Natural killer cell (primary cell): ENCODE measurements around the gene SPAG7. TPM values are rescaled to one million over a fixed set of nuclear protein-coding genes. Genes with fewer than 3 reads are reported as not detected.

Experiments used
- ATAC-seq, 3 donors: fragments of 150-1000 bp in 2 of 3; fragments of 200-7000 bp in 1 of 3; cut with Tn5 transposase; 1 replicate in 1 of 3; 2 replicates in 2 of 3; pipeline ENCODE4 v1.10.0; 2021; ENCODE audit warnings: mild to moderate bottlenecking in 2 of 3, moderate library complexity in 2 of 3
- DNase-seq, 2 donors: peaks; one replicate each; pipeline versions ENCODE4 v3.0.0 to v3.0.0-alpha.2; 2013 to 2021; ENCODE audit warnings: mixed read lengths in 1 of 2
- H3K27ac ChIP-seq: one replicate; pipeline ENCODE4 v1.5.1; 2013; ENCODE audit warnings: mild to moderate bottlenecking, low read length
- H3K27me3 ChIP-seq: one replicate; pipeline ENCODE4 v1.6.1; 2013; ENCODE audit warnings: low read length; ENCODE audit not compliant: control insufficient read depth, insufficient read depth
- H3K36me3 ChIP-seq: one replicate; pipeline ENCODE4 v1.6.1; 2013; ENCODE audit warnings: low read length; ENCODE audit not compliant: control insufficient read depth, insufficient read depth
- H3K4me1 ChIP-seq: one replicate; pipeline ENCODE4 v1.6.1; 2013; ENCODE audit warnings: low read length; ENCODE audit not compliant: control insufficient read depth, insufficient read depth
- H3K4me3 ChIP-seq: one replicate; pipeline ENCODE4 v1.5.1; 2013; ENCODE audit warnings: low read length
- H3K9me3 ChIP-seq: one replicate; pipeline ENCODE4 v1.6.1; 2013; ENCODE audit warnings: low read length; ENCODE audit not compliant: control insufficient read depth, insufficient read depth
- H3K27ac Mint-ChIP-seq, 2 donors: one replicate each; pipeline ENCODE4 v1.8.0; 2022; ENCODE audit warnings: mild to moderate bottlenecking in 2 of 2, mixed read lengths in 2 of 2, moderate library complexity in 1 of 2
- H3K27me3 Mint-ChIP-seq, 2 donors: one replicate each; pipeline ENCODE4 v1.8.0; 2022; ENCODE audit warnings: low read depth in 2 of 2, mixed read lengths in 2 of 2
- H3K36me3 Mint-ChIP-seq: one replicate; pipeline ENCODE4 v1.8.0; 2022; ENCODE audit warnings: mixed read lengths
- H3K4me1 Mint-ChIP-seq, 2 donors: one replicate each; pipeline ENCODE4 v1.8.0; 2022; ENCODE audit warnings: mixed read lengths in 2 of 2
- H3K4me3 Mint-ChIP-seq: one replicate; pipeline ENCODE4 v1.8.0; 2022; ENCODE audit warnings: mild to moderate bottlenecking, moderate library complexity, mixed read lengths
- H3K9me3 Mint-ChIP-seq, 2 donors: one replicate each; pipeline ENCODE4 v1.8.0; 2022; ENCODE audit warnings: mixed read lengths in 2 of 2
- CTCF ChIP-seq: fragments of 200-600 bp; IDR thresholded peaks from one replicate; pipeline ENCODE4 v1.8.0; 2022; ENCODE audit warnings: antibody characterized with exemption
- WGBS: methylation state at CpG from one replicate; pipeline ENCODE4 v1.1.7; 2013; ENCODE audit warnings: missing lambda C conversion rate; ENCODE audit not compliant: insufficient coverage; 5-methylcytosine and 5-hydroxymethylcytosine counted together
- intact Hi-C: fragments of 100-400 bp; cut with micrococcal nuclease; formaldehyde crosslinking; loops from one replicate; pipeline ENCODE4 v1.14.2; 2022
- total RNA-seq, 4 donors: library from RNA; stranded (reverse); fragments of 120-200 nt in 1 of 4; gene quantifications; one replicate each; pipeline versions ENCODE4 v1.2.3 to v1.2.4, GENCODE V29; 2013 to 2022

Gene SPAG7
- total RNA-seq, 3 donors from 2014 or later (not counting 1 experiment from before 2014, with no cell fraction given), result 45.7 to 60.2 (median 59.6) TPM

- Histone ChIP-seq H3K4me3 (no peak overlapping the region), H3K27ac (no peak overlapping the region), H3K36me3 (peaks cover 16% of the 10 kb centered on the region), H3K9me3 (no peaks in the 10 kb centered on the region), H3K4me1 (peaks cover 6% of the 10 kb centered on the region), H3K27me3 (no peaks in the 10 kb centered on the region)
- intact Hi-C loops, result no loop called here
- 98% methylated on average over 8 of the region's 9 CpGs for WGBS
- ATAC-seq (no peak), DNase-seq (no peak)
- Mint-ChIP-seq H3K4me1 (peaks cover 4 to 9% of the 10 kb centered on the region in 2 donors), H3K27ac (no peak overlapping the region), H3K36me3 (no peaks in the 10 kb centered on the region), H3K4me3 (no peak overlapping the region), H3K9me3 (no peaks in the 10 kb centered on the region), H3K27me3 (no peaks in the 10 kb centered on the region)
- no peak for TF ChIP-seq CTCF
These were observed 7.2 kb downstream of the SPAG7 start for GRCh38 chr17:4960279-4960922.

- no peak overlapping the region for H3K4me3 Mint-ChIP-seq
- no peaks in the 10 kb centered on the region for H3K27me3 Mint-ChIP-seq
- TF ChIP-seq CTCF, result no peak
- Histone ChIP-seq H3K27me3 (no peaks in the 10 kb centered on the region), H3K4me3 (no peak overlapping the region), H3K36me3 (peaks cover 16% of the 10 kb centered on the region), H3K9me3 (no peaks in the 10 kb centered on the region), H3K4me1 (peaks cover 5% of the 10 kb centered on the region), H3K27ac (no peak overlapping the region)
- ATAC-seq (no peak), DNase-seq (no peak)
- H3K36me3 Mint-ChIP-seq, result no peaks in the 10 kb centered on the region
- WGBS, result 96% methylated on average over 17 of the region's 18 CpGs
- intact Hi-C loops, result no loop called here
- H3K27ac Mint-ChIP-seq, result no peak overlapping the region
- no peaks in the 10 kb centered on the region for H3K9me3 Mint-ChIP-seq
- H3K4me1 Mint-ChIP-seq, result peaks cover 0 to 6% of the 10 kb centered on the region in 2 donors
These were observed 8.2 kb downstream of the SPAG7 start for GRCh38 chr17:4959261-4959965.

DNA sequence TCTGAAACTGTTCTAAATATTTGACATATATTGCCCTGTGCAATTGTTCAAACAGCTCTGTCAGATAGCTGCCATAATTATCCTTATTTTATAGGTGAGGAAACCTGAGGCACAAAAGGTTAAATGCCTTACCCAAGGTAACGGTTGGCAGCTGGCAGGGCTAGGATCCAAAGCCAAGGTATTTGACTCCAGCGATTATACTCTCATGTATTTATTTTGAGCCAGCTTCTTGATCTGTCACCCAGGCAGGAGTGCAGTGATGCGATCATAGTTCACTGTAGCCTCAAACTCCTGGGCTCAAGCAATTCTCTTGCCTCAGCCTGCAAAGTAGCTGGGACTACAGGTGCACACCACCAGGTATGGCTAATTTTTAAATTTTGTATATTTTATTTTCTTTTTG lies 9.5 kb downstream of the SPAG7 start:
- Histone ChIP-seq H3K27me3 (no peaks in the 10 kb centered on the region), H3K4me1 (peaks cover 5% of the 10 kb centered on the region), H3K4me3 (no peak overlapping the region), H3K9me3 (no peaks in the 10 kb centered on the region), H3K27ac (no peak overlapping the region), H3K36me3 (peaks cover 16% of the 10 kb centered on the region)
- 90% methylated on average over 3 of the region's 3 CpGs for WGBS
- intact Hi-C loops, result no loop called here
- DNase-seq (no peak), ATAC-seq (no peak)
- Mint-ChIP-seq H3K9me3 (no peaks in the 10 kb centered on the region), H3K27me3 (no peaks in the 10 kb centered on the region), H3K4me1 (peaks cover 0 to 6% of the 10 kb centered on the region in 2 donors), H3K4me3 (no peak overlapping the region), H3K27ac (no peak overlapping the region), H3K36me3 (no peaks in the 10 kb centered on the region)
- TF ChIP-seq CTCF, result no peak
